Stimulated activated CD4-positive, alpha-beta T cell treated with anti-CD3 and anti-CD28 coated beads, Interleukin-1b, Interleukin-23, amount 100 ng/mL, for 48 hours (primary cell): ENCODE results near the gene DAZL.

Experiments
- DNase-seq: peaks from one replicate; pipeline ENCODE4 v3.0.0-alpha.2; 2020

Gene DAZL

DNA sequence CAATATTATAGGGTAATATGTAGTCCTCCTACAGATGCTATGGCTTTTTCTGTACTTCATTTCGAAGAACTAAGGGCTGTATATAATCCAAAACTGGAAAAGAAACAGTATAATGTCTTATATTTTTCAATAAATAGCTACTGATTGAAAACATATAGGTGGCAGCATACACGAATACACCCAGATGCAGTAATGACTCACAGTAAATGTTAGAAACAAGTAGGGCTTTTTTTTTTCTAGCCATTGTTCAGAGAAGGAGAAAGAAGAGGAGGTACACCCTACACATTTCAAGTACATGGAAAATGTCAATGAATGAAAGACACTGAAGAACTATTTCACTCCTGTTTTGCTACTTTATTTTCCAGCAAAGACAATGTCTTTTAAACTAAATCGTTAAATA, 9.4 kb downstream of the DAZL start:
- no peak for DNase-seq

DNA sequence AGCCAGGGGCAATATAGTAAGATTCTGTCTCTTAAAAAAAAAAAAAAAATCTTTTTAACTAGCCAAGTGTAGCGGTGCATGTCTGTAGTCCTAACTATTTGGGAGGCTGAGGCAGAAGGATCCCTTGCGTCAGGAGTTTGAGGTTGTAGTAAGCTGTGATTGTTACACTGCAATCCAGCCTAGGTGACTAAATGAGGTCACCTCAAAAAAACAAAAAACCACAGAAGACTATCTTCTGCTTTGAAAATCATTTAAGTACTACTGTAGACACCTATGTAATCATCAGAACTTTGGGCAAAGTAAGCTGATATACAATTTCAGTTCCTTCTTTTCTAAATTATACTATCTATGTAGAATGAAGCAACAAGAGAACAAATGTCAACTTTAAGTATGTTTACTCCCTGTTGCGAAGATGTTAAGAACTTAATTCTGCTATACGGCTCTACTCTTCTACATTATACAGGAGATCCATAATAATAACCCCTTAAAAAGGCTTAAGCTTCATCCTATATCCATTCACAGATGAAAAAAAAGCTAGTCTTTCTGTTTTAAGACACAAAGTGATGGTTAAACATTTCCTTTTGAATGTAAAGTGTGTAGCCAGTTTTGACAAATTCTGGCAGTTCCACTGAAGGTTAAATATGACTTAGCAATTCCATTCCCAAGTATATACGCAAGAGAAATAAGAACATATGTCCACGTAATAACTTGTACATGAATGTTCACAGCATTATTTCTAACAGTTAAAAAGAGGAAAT, 15.2 kb downstream of the DAZL start:
- DNase-seq, result no peak

- no peak for DNase-seq
Measured at GRCh38 chr3:16589120-16589519, 16.1 kb downstream of the DAZL start.

DNA sequence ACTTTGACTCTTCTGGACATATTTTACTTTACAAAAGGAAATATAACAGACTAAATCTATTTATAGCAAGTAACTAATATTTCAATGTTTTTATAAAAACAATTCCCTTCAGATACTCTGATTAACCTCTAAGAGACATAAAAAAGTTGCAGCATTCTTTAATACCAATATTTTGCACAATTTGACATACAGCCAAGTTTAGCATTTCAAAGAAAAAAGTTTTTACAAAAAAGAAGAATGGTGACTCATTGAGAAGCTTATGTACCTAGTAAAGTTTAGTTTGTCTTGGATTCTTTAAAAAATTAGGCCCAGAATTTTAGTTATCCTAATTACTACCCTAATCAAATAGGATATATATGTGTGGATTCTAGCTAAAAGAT, 17.6 kb downstream of the DAZL start:
- DNase-seq, result no peak

DNA sequence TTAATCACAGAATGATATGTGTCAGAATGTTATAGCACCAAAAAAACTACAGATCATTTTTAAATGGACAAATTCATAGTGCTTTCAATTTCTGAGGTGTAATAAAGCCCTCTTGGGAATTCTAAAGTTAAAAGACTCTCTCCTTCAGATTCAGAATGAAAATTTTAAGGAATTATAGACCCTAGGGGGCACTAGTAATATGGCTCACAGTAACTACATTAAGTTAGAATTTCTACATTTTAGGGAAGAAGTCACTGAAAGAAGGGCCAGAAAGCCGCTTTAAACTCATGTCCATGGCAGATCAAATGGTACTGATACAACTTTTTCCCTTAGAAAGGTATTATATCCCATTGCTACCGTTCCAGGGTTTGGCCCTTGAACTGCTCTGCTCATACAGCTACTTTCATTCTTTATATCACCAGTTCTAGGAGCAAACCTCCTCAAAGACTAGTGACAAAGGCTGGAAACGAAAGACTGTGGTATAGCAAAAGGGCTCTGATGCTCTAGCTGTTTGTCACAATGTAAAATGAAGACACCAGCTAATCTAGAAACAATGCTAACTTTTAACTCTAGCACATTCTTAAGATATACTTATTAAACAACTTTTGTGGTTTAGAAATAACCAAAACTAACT, 18.1 kb downstream of the DAZL start:
- no peak for DNase-seq

GRCh38 chr3:16584880-16585279, 20.3 kb downstream of the DAZL start:
- DNase-seq, result no peak

- no peak for DNase-seq
Measured at GRCh38 chr3:16583551-16583950, 21.7 kb downstream of the DAZL start.

GRCh38 chr3:16570113-16570512, 35.1 kb downstream of the DAZL start:
- no peak for DNase-seq

DNA sequence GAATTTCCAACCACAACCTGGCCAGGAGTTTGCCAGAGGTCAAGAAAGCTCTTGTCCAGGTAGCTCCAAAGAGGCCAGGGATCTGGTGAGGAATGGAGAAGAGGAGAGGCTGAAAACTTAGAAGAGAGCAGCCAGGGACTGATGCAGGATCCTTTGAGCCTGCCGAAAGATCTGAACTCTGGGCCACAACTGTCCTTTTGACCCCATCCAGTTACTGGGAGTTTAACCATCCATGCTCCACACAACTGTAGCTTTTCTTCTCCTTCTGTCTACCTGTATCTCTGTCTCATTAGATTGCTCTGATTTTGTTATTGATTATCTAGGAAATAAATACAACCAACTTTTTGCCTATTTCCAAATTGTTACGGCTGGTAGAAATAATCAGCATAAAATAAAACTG, 36.7 kb downstream of the DAZL start:
- DNase-seq, result no peak

DNA sequence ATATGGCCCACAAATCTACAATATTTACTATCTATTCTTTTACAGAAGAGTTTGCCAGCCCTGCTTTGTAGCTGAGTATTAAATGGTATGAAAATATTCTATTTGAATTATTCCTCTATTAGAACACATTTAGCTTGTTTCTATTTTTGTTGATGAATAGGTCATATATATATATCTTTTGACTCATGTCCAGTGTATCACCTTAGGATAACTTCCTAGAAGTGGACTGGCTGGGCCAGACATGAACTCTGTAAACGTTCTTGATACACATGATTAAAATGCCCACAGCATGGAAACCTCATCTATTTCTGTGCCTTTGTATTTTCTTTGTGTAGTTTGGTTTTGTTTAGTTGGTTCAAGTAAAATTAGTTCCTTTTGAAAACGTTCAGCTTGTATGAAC, 37.1 kb downstream of the DAZL start:
- no peak for DNase-seq

DNA sequence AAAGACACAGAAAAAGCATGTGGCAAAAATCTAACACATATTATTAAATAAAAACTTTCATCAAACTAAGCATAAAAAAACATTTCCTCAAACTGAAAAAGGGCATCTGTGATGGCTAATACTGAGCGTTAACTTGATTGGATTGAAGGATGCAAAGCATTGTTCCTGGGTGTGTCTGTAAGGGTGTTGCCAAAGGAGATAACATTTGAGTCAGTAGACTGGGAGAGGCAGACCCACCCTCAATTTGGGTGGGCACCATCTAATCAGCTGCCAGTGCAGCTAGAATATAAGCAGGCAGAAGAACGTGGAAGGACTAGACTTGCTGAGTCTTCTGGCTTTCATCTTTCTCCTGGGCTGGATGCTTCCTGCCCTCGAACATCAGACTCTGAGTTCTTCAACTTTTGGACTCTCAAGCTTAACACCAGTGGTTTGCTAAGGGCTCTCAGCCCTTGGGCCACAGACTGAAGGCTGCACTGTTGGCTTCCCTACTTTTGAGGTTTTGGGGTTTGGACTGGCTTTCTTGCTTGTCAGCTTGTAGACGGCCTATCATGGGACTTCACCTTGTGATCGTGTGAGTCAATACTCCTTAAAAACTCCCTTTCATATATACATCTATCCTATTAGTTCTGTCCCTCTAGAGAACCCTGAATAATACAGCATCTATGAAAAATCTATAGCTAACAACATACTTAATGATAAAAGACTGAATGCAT, 45.4 kb downstream of the DAZL start:
- no peak for DNase-seq

DNA sequence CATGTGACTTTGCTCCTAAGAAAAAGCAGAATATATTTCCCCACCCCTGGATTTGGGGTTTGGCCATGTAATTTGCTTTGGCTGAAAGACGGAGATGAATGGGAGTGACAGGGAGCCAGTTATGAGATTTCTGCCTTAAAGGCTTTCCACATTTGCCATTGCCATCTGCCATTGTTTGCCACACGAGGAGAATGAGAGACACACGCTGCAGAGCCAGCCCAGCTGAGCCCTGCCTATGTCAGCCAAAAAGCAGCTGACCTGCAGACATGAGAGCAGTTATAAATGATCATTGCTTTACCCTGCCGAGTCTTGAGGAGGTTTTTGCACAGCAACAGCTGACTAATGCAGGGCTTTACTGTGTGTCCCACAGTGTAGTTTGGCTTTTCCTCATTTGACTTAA, 51.1 kb downstream of the DAZL start:
- no peak for DNase-seq

- DNase-seq, result no peak
Measured at GRCh38 chr3:16552757-16553156, 52.5 kb downstream of the DAZL start.

DNA sequence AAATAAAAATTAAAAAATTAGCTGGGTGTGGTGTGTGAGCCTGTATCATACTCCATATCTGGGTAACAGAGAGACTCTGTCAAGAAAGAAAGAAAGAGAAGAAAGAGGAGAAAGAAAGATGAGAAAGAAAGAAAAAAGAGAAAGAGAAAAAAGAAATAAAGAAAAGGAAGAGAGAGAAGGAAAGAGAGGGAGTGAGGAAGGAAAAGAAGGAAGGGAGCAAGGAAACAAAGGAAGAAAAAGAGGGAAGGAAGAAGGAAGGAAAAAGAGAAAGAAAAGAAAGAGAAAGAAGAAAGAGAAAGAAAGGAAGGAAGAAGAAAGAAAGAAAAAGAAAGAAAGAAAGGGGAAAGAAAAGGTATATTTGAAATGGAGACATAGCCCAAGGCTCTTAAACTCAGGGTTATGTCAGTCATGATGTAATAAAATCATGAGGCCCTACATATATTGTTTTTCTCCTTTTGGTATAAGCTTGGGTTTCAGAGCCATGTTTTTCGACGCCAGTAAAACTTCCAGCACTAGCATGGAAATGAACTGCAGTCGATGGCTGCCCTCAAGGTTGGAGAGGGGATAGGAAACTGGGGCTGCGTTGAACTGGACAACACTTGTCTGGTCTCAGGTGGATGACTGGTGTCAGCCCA, 53.8 kb downstream of the DAZL start:
- DNase-seq, result no peak

- DNase-seq, result peak; percentile 80
Measured at GRCh38 chr3:16550676-16551341, 54.4 kb downstream of the DAZL start.

- DNase-seq, result no peak
Measured at GRCh38 chr3:16550305-16550675, 54.9 kb downstream of the DAZL start.

DNA sequence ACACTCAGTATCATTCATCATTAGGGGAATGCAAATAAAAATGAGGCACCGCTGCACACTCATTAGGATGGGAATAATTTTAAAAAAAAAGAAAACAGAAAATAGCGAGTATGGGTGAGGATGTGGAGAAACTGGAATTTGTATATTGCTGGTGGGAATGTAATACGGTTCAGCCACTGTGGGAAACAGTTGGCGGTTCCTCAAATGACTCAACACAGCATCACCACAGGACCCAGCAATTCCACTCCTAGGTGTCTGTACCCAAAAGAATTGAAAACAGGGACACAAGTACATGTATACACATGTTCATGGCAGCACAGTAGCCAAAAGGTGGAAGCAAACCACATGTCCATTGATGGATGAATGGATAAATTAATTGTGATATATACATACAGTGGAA, 56.5 kb downstream of the DAZL start:
- DNase-seq, result no peak

DNA sequence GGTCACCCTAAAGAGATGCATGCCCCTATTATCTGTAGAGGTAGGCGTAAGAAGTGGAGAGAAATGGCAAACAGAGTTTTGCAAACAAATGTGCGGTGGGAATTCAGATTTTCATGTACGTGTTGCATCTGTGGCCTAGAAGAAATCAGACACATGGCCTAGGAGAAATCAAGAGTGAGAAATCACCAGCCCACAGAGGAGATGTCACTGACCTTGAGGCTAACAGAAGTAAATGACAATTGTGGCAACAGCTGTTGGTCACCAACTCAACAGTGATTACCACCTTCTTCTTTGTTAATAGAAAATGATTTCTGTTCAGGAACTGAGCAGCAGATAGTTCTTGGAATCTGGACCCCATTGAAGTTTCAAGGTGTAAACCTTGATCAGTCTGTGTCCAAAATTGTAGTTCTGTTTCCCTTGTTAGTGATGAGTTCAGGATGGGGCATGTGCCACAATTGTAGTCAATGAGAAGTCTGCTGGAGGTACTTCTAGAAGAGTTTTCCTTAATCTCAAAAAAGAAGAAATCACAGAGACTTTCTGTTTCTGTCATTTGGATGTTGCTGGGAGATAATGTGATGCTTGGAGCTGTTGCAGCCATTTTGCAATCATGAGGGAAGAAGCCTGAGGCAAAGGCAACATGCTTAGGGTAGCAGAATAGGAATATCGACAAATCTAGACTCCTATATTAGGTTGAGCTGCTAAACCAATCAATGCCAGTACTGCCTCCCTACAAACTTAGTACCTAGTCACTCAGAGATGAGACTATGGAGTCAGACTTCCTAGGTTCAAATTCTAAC, 57.5 kb downstream of the DAZL start:
- DNase-seq, result no peak

- DNase-seq, result no peak
Measured at GRCh38 chr3:16546186-16547010, 58.8 kb downstream of the DAZL start.

- no peak for DNase-seq
Measured at GRCh38 chr3:16545413-16546185, 59.6 kb downstream of the DAZL start.
